ENCODE measurements around the gene KCNJ13. TPM values are rescaled to one million over a fixed set of nuclear protein-coding genes. Genes with fewer than 3 reads are reported as not detected.
A peak's percentile ranks its signal among the peaks of the same experiment; 100 is the strongest.

KCNJ13 gene
- total RNA-seq, 1 experiment from 2014 or later = not detected

GRCh38 chr2:232750135-232750671 is 26.2 kb downstream of the KCNJ13 start:
- no peak for TF ChIP-seq EZH2 (IDR thresholded peaks at IDR 0.05)
- no peak for TF ChIP-seq CTCF (IDR thresholded peaks at IDR 0.05 in 2 of 3, conservative IDR thresholded peaks at IDR 0.05 in 1 of 3; ENCODE audit: borderline replicate concordance in 1 of 3, insufficient read depth in 1 of 3, low read depth in 2 of 3, low read length in 2 of 3)
- TF ChIP-seq ELF1 (IDR thresholded peaks at IDR 0.05; ENCODE audit: borderline replicate concordance, low read depth) = no peak
- TF ChIP-seq JUND (IDR thresholded peaks at IDR 0.05) = no peak
- no peak for TF ChIP-seq CBX3 (IDR thresholded peaks at IDR 0.05; ENCODE audit: low read depth)
- no peak for TF ChIP-seq CEBPB (IDR thresholded peaks at IDR 0.05; ENCODE audit: low read depth)
- Histone ChIP-seq H4K20me1 (ENCODE audit: insufficient read depth) (no peaks in the 10 kb centered on the region), H2AFZ (ENCODE audit: low read depth, low read length, poor library complexity, severe bottlenecking) (no peak overlapping the region), H3K27ac (ENCODE audit: low read depth, low read length) (no peak overlapping the region), H3K9me2 (ENCODE audit: insufficient read depth) (no peaks in the 10 kb centered on the region), H3K36me3 (ENCODE audit: control insufficient read depth in 1 of 2, insufficient read depth in 2 of 2, low read length in 2 of 2) (peaks cover 0 to 10% of the 10 kb centered on the region in 2 experiments; a peak in 3 of 4 replicates), H3K9ac (ENCODE audit: low read length) (no peak overlapping the region), H3K4me1 (ENCODE audit: control insufficient read depth in 1 of 2, insufficient read depth in 2 of 2, low read length in 2 of 2) (peaks cover 5 to 14% of the 10 kb centered on the region in 2 experiments; a peak in 3 of 4 replicates), H3K27me3 (ENCODE audit: insufficient read depth, low read length) (no peaks in the 10 kb centered on the region), H3K9me3 (ENCODE audit: control insufficient read depth in 1 of 2, insufficient read depth in 1 of 2, low read depth in 1 of 2, low read length in 2 of 2) (no peaks in the 10 kb centered on the region), H3K4me2 (ENCODE audit: low read length) (peak overlapping the region; percentile 36; the same call in 1 of the 2 replicates), H3K79me2 (ENCODE audit: insufficient read depth, low read length) (peaks cover 13% of the 10 kb centered on the region), H3K4me3 (replicated peaks in 1 of 2; ENCODE audit: low read depth in 1 of 2, low read length in 2 of 2) (no peak overlapping the region)
- RAD21 ChIA-PET (ENCODE audit: low non-redundant PET in 1 of 2, low total read pairs in 2 of 2, uncharacterized antibody in 2 of 2, unreplicated experiment in 2 of 2) = no interaction called here
- no TSS peak for BruUV-seq (replicated peaks)
- intact Hi-C loops (cut with micrococcal nuclease) = no loop called here
- CTCF ChIA-PET = no interaction called here
- POLR2A ChIA-PET = no interaction called here
- DNase-seq (ENCODE audit: low read depth, low spot score) (no peak), ATAC-seq (no peak)

GRCh38 chr2:232749331-232749730 is 27.0 kb downstream of the KCNJ13 start:
- Histone ChIP-seq H3K4me3 (replicated peaks in 1 of 2; ENCODE audit: low read depth in 1 of 2, low read length in 2 of 2) (no peak overlapping the region), H3K36me3 (ENCODE audit: control insufficient read depth in 1 of 2, insufficient read depth in 2 of 2, low read length in 2 of 2) (peaks cover 0 to 10% of the 10 kb centered on the region in 2 experiments; a peak in 3 of 4 replicates), H3K4me1 (ENCODE audit: control insufficient read depth in 1 of 2, insufficient read depth in 2 of 2, low read length in 2 of 2) (peaks cover 5 to 14% of the 10 kb centered on the region in 2 experiments; a peak in 3 of 4 replicates), H3K4me2 (ENCODE audit: low read length) (peak overlapping the region; percentile 36; the same call in 1 of the 2 replicates), H3K9ac (ENCODE audit: low read length) (no peak overlapping the region), H3K27ac (ENCODE audit: low read depth, low read length) (no peak overlapping the region), H3K9me2 (ENCODE audit: insufficient read depth) (no peaks in the 10 kb centered on the region), H2AFZ (ENCODE audit: low read depth, low read length, poor library complexity, severe bottlenecking) (no peak overlapping the region), H3K79me2 (ENCODE audit: insufficient read depth, low read length) (peaks cover 13% of the 10 kb centered on the region), H4K20me1 (ENCODE audit: insufficient read depth) (no peaks in the 10 kb centered on the region), H3K9me3 (ENCODE audit: control insufficient read depth in 1 of 2, insufficient read depth in 1 of 2, low read depth in 1 of 2, low read length in 2 of 2) (no peaks in the 10 kb centered on the region), H3K27me3 (ENCODE audit: insufficient read depth, low read length) (no peaks in the 10 kb centered on the region)
- ChIA-PET CTCF (no interaction called here), POLR2A (no interaction called here), RAD21 (ENCODE audit: low non-redundant PET in 1 of 2, low total read pairs in 2 of 2, uncharacterized antibody in 2 of 2, unreplicated experiment in 2 of 2) (no interaction called here)
- intact Hi-C loops (cut with micrococcal nuclease) = no loop called here
- ATAC-seq = no peak
- DNase-seq (ENCODE audit: low read depth, low spot score) = no peak
- no TSS peak for BruUV-seq (replicated peaks)
- no peak for TF ChIP-seq SP1 (IDR thresholded peaks at IDR 0.05; ENCODE audit: low read depth)
- no peak for TF ChIP-seq CTCF (IDR thresholded peaks at IDR 0.05 in 2 of 3, conservative IDR thresholded peaks at IDR 0.05 in 1 of 3; ENCODE audit: borderline replicate concordance in 1 of 3, insufficient read depth in 1 of 3, low read depth in 2 of 3, low read length in 2 of 3)
- TF ChIP-seq YY1 (IDR thresholded peaks at IDR 0.05; ENCODE audit: extremely low read depth, insufficient replicate concordance, low read depth, low read length) = no peak
- TF ChIP-seq POLR2A (IDR thresholded peaks at IDR 0.05; ENCODE audit: borderline replicate concordance, extremely low read depth, insufficient read depth, insufficient read length) = no peak
- TF ChIP-seq CEBPB (IDR thresholded peaks at IDR 0.05; ENCODE audit: low read depth) = no peak
- no peak for TF ChIP-seq FOSL1 (IDR thresholded peaks at IDR 0.05; ENCODE audit: low read depth)
- no peak for TF ChIP-seq ZBTB33 (IDR thresholded peaks at IDR 0.05; ENCODE audit: extremely low read depth, insufficient replicate concordance, low read length)
- no peak for TF ChIP-seq RAD21 (IDR thresholded peaks at IDR 0.05; ENCODE audit: low read depth)
- no peak for TF ChIP-seq JUND (IDR thresholded peaks at IDR 0.05)
- no peak for TF ChIP-seq ELF1 (IDR thresholded peaks at IDR 0.05; ENCODE audit: borderline replicate concordance, low read depth)
- no peak for TF ChIP-seq EGR1 (IDR thresholded peaks at IDR 0.05; ENCODE audit: low read depth)
- TF ChIP-seq SIN3A (IDR thresholded peaks at IDR 0.05; ENCODE audit: low read depth) = no peak
